Neuronal stem cell (in vitro differentiated cells): ENCODE measurements around the gene DHX58.
"Not testable (repeated sequence)": the region's sequence is repeated elsewhere in the genome, so short reads cannot be mapped to it uniquely, and the experiment has no call there.

ENCODE experiments used
- DNase-seq: peaks from one replicate; pipeline ENCODE4 v3.0.0-alpha.2; 2013; ENCODE audit warnings: low spot score
- H2AFZ ChIP-seq: one replicate; pipeline ENCODE4 v1.6.1; 2013; ENCODE audit warnings: mild to moderate bottlenecking, low read length, inconsistent platforms
- H2AK5ac ChIP-seq: 2 replicates; pipeline ENCODE4 v1.6.1; 2013; ENCODE audit warnings: low read depth, mild to moderate bottlenecking, inconsistent platforms, low read length, moderate library complexity, mixed read lengths
- H2BK120ac ChIP-seq: 2 replicates; pipeline ENCODE4 v1.6.1; 2013; ENCODE audit warnings: low read depth, mild to moderate bottlenecking, inconsistent platforms, low read length, moderate library complexity, mixed read lengths
- H2BK12ac ChIP-seq: one replicate; pipeline ENCODE4 v1.6.1; 2013; ENCODE audit warnings: low read length, inconsistent platforms
- H2BK15ac ChIP-seq: 2 replicates; pipeline ENCODE4 v1.6.1; 2013; ENCODE audit warnings: mild to moderate bottlenecking, low read length, inconsistent platforms, mixed read lengths
- H2BK5ac ChIP-seq: one replicate; pipeline ENCODE4 v1.6.1; 2013; ENCODE audit warnings: inconsistent platforms, mild to moderate bottlenecking, low read length, moderate library complexity
- H3K14ac ChIP-seq: one replicate; pipeline ENCODE4 v1.6.1; 2013; ENCODE audit warnings: low read length, inconsistent platforms
- H3K18ac ChIP-seq: 2 replicates; pipeline ENCODE4 v1.6.1; 2013; ENCODE audit warnings: low read length, inconsistent platforms
- H3K23ac ChIP-seq: 2 replicates; pipeline ENCODE4 v1.6.1; 2013; ENCODE audit warnings: low read depth, mild to moderate bottlenecking, mixed read lengths, low read length, inconsistent platforms; ENCODE audit not compliant: poor library complexity
- H3K27ac ChIP-seq: replicated peaks from 3 replicates; pipeline ENCODE4 v1.5.1; 2013; ENCODE audit warnings: low read length, inconsistent platforms
- H3K27me3 ChIP-seq, 3 experiments: 2 replicates each; pipeline ENCODE4 v1.6.1; 2013; ENCODE audit warnings: low read length in 3 of 3, mild to moderate bottlenecking in 2 of 3, inconsistent platforms in 1 of 3, low read depth in 1 of 3, mixed read lengths in 1 of 3, moderate library complexity in 1 of 3; ENCODE audit not compliant: control insufficient read depth in 3 of 3, insufficient read depth in 3 of 3
- H3K36me3 ChIP-seq, 2 donors: replicated peaks in 1 of 2; 2 replicates each; pipeline ENCODE4 v1.6.1; 2013; ENCODE audit warnings: low read length in 2 of 2; ENCODE audit not compliant: control insufficient read depth in 2 of 2, insufficient read depth in 2 of 2
- H3K4ac ChIP-seq: 2 replicates; pipeline ENCODE4 v1.6.1; 2013; ENCODE audit warnings: inconsistent platforms, mild to moderate bottlenecking, low read length, moderate library complexity
- H3K4me1 ChIP-seq, 2 donors: 1 replicate in 1 of 2; 2 replicates in 1 of 2; pipeline ENCODE4 v1.6.1; 2013; ENCODE audit warnings: low read length in 2 of 2, low read depth in 1 of 2; ENCODE audit not compliant: control insufficient read depth in 2 of 2, insufficient read depth in 1 of 2
- H3K4me2 ChIP-seq: one replicate; pipeline ENCODE4 v1.6.1; 2013; ENCODE audit warnings: mild to moderate bottlenecking, low read length, inconsistent platforms; ENCODE audit not compliant: insufficient read depth, poor library complexity, severe bottlenecking
- H3K4me3 ChIP-seq, 2 donors: 2 replicates each; pipeline ENCODE4 v1.5.1; 2013; ENCODE audit warnings: low read length in 2 of 2, mild to moderate bottlenecking in 2 of 2, inconsistent platforms in 1 of 2, moderate library complexity in 1 of 2
- H3K79me1 ChIP-seq: one replicate; pipeline ENCODE4 v1.6.1; 2013; ENCODE audit warnings: low read depth, mild to moderate bottlenecking, inconsistent platforms, low read length, moderate library complexity
- H3K9ac ChIP-seq: one replicate; pipeline ENCODE4 v1.6.1; 2013; ENCODE audit warnings: mild to moderate bottlenecking, low read depth, low read length, inconsistent platforms; ENCODE audit not compliant: poor library complexity
- H3K9me3 ChIP-seq, 2 donors: replicated peaks in 1 of 2; 2 replicates each; pipeline versions ENCODE3 to v1.6.1; 2013; ENCODE audit warnings: low read length in 2 of 2, mild to moderate bottlenecking in 2 of 2, inconsistent platforms in 1 of 2, low read depth in 1 of 2, mixed read lengths in 1 of 2, moderate library complexity in 1 of 2; ENCODE audit not compliant: control insufficient read depth in 2 of 2, insufficient read depth in 1 of 2
- H4K8ac ChIP-seq: one replicate; pipeline ENCODE4 v1.6.1; 2013; ENCODE audit warnings: low read depth, mild to moderate bottlenecking, inconsistent platforms, low read length, moderate library complexity
- H4K91ac ChIP-seq: one replicate; pipeline ENCODE4 v1.6.1; 2013; ENCODE audit warnings: low read length, low read depth, mild to moderate bottlenecking, inconsistent platforms; ENCODE audit not compliant: poor library complexity
- WGBS, 2 donors: extraction: QIAGEN DNeasy Blood & Tissue Kit; methylation state at CpG; one replicate each; pipeline ENCODE4 v1.1.7; 2013; ENCODE audit warnings: missing lambda C conversion rate in 2 of 2, mixed read lengths in 1 of 2; ENCODE audit not compliant: insufficient read length in 2 of 2, insufficient replicate concordance in 1 of 2; ENCODE audit errors: extremely low coverage in 2 of 2; 5-methylcytosine and 5-hydroxymethylcytosine counted together

The DHX58 gene

DNA sequence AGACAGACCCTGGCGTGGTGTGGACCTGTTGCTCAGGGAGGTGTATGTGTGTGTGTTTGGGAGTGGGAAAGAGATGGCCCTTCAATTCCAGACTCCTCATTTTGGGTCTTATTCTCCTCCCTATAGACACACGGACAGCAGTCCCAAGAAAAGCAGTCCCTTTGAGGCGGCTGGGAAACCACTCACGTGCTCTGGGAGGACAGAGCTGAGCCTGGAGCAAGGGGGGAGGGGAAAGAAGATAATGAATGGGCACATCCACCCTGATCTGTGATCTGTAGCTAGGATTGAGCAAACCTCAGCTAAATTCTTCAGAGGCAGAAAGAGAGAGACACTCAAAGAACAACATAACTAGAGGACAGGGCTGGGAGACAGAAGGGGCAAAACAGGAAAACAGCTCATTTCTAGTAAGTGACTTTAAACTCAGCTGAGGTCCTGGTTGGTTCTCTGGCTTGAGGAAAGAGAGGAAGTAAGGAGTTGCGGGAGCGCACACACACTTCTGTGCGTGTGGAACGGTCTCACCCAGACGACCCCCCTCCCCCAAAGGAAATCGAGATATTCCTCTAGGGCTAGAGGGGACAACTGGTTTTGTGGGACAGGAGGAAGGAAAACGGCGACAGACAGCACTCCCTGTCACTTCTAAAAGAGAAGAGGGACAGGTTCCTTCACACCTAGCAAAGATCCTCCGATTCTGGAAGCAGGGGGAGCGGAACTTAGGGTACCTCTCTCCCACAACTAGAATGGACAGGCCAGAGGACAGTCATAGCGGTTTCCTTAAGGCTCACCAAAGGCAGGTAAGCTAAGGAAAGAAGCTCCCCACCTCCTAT, 41.6 kb upstream of the DHX58 start:
- peaks cover 11% of the 10 kb centered on the region for H3K79me1 ChIP-seq
- peak overlapping the region; percentile 89 for H3K4me2 ChIP-seq
- H3K9me3 ChIP-seq: no peaks in the 10 kb centered on the region
- peaks cover 9 to 10% of the 10 kb centered on the region in 2 donors for H3K4me1 ChIP-seq
- peak overlapping the region; percentile 87 for H3K14ac ChIP-seq
- peak overlapping the region; percentile 96 for H3K18ac ChIP-seq
- H4K91ac ChIP-seq: no peak overlapping the region
- no peak overlapping the region for H2BK15ac ChIP-seq
- H2AK5ac ChIP-seq: peak overlapping the region; percentile 75
- H3K4me3 ChIP-seq: peak overlapping the region; percentile 87 to 97
- peak overlapping the region; percentile 87 for H2AFZ ChIP-seq
- H3K36me3 ChIP-seq: peaks cover 0 to 26% of the 10 kb centered on the region in 2 donors
- no peak for DNase-seq
- no peaks in the 10 kb centered on the region for H3K27me3 ChIP-seq
- no peak overlapping the region for H2BK120ac ChIP-seq
- no peak overlapping the region for H3K4ac ChIP-seq
- H2BK12ac ChIP-seq: no peak overlapping the region
- H3K9ac ChIP-seq: peak overlapping the region; percentile 93
- no peak overlapping the region for H3K23ac ChIP-seq
- H4K8ac ChIP-seq: peak overlapping the region; percentile 21
- no peak overlapping the region for H3K27ac ChIP-seq
- WGBS, 2 donors: no CpG with 5 or more reads among the region's 15 CpGs
- no peak overlapping the region for H2BK5ac ChIP-seq

DNA sequence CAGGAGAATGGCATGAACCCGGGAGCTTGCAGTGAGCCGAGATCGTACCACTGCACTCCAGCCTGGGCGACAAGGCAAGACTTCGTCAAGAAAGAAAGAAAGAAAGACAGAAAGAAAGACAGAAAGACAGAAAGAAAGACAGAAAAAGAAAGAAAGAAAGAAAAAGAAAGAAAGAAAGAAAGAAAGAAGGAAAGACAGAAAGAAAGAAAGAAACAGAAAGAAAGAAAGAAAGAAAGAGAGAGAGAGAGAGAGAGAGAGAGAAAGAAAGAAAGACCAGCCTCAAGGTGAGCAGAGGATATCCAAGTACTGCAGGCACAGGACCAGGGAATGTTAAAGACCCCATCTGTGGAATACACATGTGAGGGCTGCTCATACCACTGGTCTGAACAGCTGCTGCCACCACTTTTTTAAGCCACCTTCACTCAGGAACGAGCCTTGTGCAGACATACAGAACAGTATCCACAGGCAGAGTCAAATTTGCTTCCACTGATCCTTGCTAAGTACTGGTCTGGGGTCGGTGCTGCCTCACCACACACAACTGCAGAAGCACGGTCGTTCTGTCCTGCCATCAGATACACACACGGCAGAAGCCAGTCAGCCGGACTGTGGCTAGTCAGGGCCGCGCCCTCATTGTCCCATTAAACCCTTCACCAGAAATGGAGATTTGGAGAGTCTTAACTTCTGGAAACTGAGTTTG, 34.5 kb upstream of the DHX58 start:
- Histone ChIP-seq H2BK15ac (no peak overlapping the region), H4K8ac (no peak overlapping the region), H3K4me3 (no peak overlapping the region), H4K91ac (no peak overlapping the region), H3K14ac (no peak overlapping the region), H3K23ac (no peak overlapping the region), H3K18ac (no peak overlapping the region), H3K79me1 (peaks cover 2% of the 10 kb centered on the region), H3K4me2 (no peak overlapping the region), H3K4ac (no peak overlapping the region), H3K9me3 (no peaks in the 10 kb centered on the region), H2AFZ (no peak overlapping the region), H3K27me3 (no peaks in the 10 kb centered on the region), H2BK120ac (no peak overlapping the region), H2BK5ac (no peak overlapping the region), H3K36me3 (peaks cover 3 to 58% of the 10 kb centered on the region in 2 donors), H3K9ac (no peak overlapping the region), H2BK12ac (no peak overlapping the region), H2AK5ac (no peak overlapping the region), H3K4me1 (peaks cover 10 to 11% of the 10 kb centered on the region in 2 donors), H3K27ac (no peak overlapping the region)
- WGBS, 2 donors: no CpG with 5 or more reads among the region's 13 CpGs
- DNase-seq: no peak

DNA sequence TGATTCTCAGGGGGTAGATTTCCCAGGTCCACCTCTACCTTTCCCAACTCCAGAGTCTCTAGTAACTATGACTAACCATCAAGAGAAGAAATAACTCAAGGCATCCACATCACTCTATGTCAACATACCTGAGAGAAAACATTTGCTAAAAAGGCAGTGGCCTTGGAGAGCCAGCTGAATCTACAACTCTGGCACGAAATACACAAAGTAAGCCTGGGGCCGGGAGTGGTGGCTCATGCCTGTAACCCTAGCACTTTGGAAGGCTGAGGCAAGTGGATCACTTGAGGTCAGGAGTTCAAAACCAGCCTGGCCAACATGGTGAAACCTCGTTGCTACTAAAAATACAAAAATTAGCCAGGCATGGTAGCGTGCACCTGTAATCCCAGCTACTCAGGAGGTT, 30.6 kb upstream of the DHX58 start:
- not testable (repeated sequence) for H3K79me1 ChIP-seq, H2BK12ac ChIP-seq, H2AK5ac ChIP-seq, DNase-seq, H3K9me3 ChIP-seq, H3K27me3 ChIP-seq, H2BK120ac ChIP-seq, H2AFZ ChIP-seq, H2BK15ac ChIP-seq, H3K14ac ChIP-seq, H3K4me2 ChIP-seq, H3K23ac ChIP-seq, H4K8ac ChIP-seq, H2BK5ac ChIP-seq, H3K9ac ChIP-seq, H4K91ac ChIP-seq, H3K4me3 ChIP-seq, H3K4ac ChIP-seq, H3K18ac ChIP-seq
- H3K36me3 ChIP-seq: peaks cover 6 to 39% of the 10 kb centered on the region in 2 donors
- H3K27ac ChIP-seq: peak overlapping the region; percentile 71
- no CpG with 5 or more reads among the region's 4 CpGs for WGBS, 2 donors
- peaks cover 7 to 18% of the 10 kb centered on the region in 2 donors for H3K4me1 ChIP-seq

DNA sequence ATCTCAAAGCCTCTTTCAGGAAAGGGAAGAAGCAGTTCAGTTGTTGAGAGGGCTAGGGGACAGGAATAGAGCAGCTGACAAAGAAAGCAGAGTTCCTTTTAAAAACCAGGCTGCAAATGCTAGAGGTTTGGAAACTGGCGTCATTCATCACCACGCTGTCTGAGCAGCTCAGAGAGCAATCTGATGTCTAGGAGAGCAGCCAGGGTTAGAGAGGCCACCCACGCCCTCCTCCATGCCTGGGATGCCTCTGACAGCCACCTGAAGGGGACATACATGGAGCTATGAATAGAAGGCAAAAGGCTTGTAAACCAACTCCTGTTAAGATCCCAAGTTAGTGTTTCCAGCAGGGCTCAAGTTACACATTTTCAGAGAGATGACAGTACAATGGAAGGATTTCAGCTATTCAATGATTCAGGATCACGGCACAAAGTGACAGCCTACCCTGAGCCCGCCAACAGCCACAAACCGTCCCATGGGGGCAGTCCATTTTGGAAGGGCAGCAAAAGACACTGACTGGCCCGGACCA, 29.9 kb upstream of the DHX58 start:
- H3K4me3 ChIP-seq: no peak overlapping the region
- WGBS, 2 donors: no CpG with 5 or more reads among the region's 7 CpGs
- H3K14ac ChIP-seq: no peak overlapping the region
- H3K4me2 ChIP-seq: no peak overlapping the region
- no peak for DNase-seq
- no peaks in the 10 kb centered on the region for H3K9me3 ChIP-seq
- no peak overlapping the region for H2BK12ac ChIP-seq
- H2AK5ac ChIP-seq: no peak overlapping the region
- H3K4me1 ChIP-seq: peaks cover 7 to 18% of the 10 kb centered on the region in 2 donors
- no peak overlapping the region for H3K4ac ChIP-seq
- no peak overlapping the region for H2BK120ac ChIP-seq
- no peak overlapping the region for H4K8ac ChIP-seq
- no peak overlapping the region for H2AFZ ChIP-seq
- H2BK5ac ChIP-seq: no peak overlapping the region
- H3K18ac ChIP-seq: no peak overlapping the region
- no peak overlapping the region for H4K91ac ChIP-seq
- no peak overlapping the region for H3K23ac ChIP-seq
- no peaks in the 10 kb centered on the region for H3K27me3 ChIP-seq
- no peak overlapping the region for H3K9ac ChIP-seq
- H3K36me3 ChIP-seq: peaks cover 6 to 37% of the 10 kb centered on the region in 2 donors
- peaks cover 2% of the 10 kb centered on the region for H3K79me1 ChIP-seq
- H2BK15ac ChIP-seq: no peak overlapping the region
- peak overlapping the region; percentile 71 for H3K27ac ChIP-seq
